UCSD-AML1 (cell line): ENCODE measurements around the gene GJC2.

ENCODE experiments used
- DNase-seq: peaks from one replicate; lab custom pipeline; 2025; ENCODE audit not compliant: unreplicated experiment; lab: John Stamatoyannopoulos, UW

Gene GJC2

GRCh38 chr1:228144193-228144992, 5.3 kb upstream of the GJC2 start:
- DNase-seq, result no peak

- DNase-seq, result no peak
Observed at GRCh38 chr1:228144993-228145343, 4.8 kb upstream of the GJC2 start.

GRCh38 chr1:228145463-228146416, 4.0 kb upstream of the GJC2 start:
- DNase-seq, result no peak

DNA sequence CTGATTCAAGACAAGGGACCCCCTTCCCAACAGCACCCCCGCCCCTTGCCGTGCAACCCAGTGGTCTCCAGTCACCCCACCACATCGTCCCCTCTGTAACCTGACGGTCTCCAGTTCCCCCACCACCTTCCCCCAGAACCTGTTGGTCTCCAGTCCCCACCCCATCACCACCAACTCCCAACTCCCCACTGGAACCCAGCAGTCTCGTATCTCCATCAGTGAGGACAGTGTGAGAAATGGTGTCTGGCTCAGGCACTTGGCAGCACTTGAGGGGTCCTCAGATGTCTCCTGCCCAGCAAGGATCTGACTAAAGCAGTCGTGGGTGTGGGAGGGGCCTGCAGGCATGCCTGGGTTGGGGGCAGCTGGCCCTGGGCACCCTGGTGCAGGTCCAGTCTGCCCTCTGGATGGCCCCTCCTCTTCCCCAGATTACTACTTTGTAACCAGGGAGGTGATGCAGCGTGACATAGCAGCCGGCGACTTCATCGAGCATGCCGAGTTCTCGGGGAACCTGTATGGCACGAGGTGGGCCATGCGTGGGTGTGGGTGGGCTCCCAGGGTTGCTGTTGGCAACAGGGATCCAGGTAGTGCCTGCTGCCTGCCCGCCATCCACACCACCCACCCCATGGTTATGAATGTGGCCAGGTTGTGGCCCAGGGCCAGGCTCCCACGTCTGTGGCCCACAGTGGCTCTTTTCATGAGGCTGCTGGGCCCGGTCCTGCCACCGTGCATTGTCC, 3.1 kb upstream of the GJC2 start:
- DNase-seq, result no peak

GRCh38 chr1:228147151-228147693, 2.5 kb upstream of the GJC2 start:
- DNase-seq, result no peak

GRCh38 chr1:228147768-228148167, 2.0 kb upstream of the GJC2 start:
- DNase-seq, result no peak

DNA sequence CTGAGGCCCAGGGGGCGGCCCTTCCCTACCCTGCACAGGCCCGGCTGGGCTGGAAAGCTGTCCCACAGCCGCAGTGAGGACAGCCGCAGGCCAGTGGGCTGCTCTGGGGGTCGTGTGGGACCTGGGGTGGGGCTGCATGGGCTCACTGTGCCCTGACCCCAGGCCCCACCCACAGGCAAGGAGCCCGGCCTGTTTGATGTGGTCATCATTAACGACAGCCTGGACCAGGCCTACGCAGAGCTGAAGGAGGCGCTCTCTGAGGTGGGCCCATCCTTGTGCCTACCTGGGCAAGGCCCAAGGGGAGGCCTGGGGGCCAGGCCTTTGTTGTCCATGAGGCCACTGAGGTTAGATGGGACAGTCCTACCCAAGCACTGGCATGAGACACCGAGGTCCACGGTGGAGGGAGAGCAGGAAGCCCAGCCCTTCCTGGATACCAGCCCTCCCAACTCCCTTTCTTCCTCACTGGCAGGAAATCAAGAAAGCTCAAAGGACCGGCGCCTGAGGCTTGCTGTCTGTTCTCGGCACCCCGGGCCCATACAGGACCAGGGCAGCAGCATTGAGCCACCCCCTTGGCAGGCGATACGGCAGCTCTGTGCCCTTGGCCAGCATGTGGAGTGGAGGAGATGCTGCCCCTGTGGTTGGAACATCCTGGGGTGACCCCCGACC, 1.4 kb upstream of the GJC2 start:
- no peak for DNase-seq

DNA sequence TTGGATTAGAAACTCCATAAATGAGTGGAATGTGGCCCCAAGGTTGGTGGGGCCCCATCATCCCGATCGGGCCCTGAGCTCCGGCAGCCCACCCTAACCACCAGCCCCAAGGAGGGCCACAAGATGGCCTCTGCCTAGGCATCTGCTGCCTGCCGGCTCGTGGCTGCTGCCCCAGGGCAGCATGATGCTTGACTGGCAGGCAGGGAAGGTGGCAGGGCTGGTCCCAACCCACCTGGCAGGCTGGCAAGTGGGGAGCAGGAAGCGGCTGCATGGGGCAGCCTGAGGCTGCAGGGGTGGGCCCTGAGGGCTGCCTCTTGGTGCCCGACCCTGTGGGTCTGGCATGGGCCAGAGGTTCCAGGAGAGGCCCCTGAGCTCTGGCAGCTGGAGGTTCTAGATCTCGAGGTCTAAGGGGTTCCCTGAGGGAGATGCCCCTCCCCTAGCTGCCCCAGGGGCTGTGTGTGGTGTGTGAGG, 760 bp upstream of the GJC2 start:
- DNase-seq, result no peak

- no peak for DNase-seq
Observed at GRCh38 chr1:228150120-228150460, 360 bp downstream of the GJC2 start.

DNA sequence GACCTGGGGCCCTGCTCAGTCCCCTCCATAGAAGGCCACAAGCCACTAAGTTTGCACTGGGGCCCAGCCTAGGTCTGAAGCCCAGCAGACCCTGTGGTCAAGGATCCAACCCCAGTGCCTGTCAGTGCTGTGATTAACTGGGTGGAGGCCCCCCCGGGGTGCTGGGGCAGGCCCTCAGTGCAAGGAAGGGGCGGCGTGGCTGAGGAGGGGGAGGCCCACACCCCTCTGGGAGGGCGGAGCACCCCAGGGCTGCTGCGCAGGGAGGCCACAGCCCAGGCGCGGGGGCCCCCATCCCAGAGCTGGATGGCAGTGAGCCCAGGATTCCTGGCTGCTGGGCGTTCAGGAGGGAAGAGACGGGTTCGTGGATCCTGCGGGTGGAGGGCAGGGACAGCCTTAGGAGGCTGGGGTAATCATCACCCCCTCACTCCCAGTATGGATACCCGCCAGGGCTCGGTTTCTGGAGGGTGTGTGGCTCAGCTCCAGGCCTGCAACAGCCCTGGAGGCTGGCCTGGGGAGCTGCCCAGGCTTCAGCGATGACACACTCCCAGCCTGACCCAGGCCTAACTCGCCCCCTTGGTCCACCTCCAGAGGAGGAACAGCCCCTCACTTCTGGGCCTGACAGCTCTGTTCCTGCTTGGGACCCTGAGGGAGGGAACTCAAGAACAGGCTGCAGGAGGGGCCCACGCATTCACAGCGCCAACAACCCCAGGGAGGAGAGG, 890 bp downstream of the GJC2 start:
- no peak for DNase-seq

- DNase-seq, result no peak
Observed at GRCh38 chr1:228151180-228151925, 1.6 kb downstream of the GJC2 start.

DNA sequence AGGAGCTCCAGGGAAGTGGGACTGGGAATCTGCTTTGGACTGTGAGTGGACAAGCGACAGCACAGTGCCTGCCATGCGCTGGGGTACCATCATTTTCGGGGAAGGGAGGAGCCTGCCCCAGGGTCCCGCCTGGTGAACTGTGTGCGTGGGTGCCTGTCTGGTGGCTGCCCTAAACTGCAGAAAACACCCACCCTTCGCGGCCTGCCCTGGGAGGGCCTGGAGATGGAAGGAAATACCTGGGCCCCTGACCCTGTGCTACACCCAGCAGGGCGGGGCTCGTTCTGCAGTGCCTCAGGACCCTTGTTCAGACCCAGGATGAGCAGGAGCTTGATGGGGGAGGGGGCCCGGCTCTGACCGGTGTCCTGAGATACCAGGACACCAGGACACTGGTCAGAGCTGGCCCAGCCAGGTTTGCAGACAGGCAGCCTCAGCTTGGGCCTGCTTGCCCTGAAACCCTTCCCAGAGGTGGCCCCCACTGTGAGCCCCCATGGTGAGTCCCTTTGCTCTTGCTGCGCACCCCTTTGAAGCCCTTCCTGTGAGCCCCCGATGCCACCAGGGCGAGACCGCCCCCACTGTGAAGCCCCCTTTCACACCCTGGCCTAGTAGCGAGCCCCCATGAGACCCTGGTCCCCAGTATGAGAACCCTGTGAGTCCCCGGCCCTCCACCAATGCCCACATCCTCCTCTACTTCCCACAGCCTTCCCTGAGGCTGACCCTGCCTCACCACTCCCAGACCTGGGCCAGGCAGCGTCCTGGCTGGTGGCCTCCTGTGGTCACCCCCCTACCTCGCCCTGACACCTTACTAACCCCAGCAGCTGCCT, 2.6 kb downstream of the GJC2 start:
- no peak for DNase-seq

- no peak for DNase-seq
Observed at GRCh38 chr1:228152918-228153258, 3.2 kb downstream of the GJC2 start.

DNA sequence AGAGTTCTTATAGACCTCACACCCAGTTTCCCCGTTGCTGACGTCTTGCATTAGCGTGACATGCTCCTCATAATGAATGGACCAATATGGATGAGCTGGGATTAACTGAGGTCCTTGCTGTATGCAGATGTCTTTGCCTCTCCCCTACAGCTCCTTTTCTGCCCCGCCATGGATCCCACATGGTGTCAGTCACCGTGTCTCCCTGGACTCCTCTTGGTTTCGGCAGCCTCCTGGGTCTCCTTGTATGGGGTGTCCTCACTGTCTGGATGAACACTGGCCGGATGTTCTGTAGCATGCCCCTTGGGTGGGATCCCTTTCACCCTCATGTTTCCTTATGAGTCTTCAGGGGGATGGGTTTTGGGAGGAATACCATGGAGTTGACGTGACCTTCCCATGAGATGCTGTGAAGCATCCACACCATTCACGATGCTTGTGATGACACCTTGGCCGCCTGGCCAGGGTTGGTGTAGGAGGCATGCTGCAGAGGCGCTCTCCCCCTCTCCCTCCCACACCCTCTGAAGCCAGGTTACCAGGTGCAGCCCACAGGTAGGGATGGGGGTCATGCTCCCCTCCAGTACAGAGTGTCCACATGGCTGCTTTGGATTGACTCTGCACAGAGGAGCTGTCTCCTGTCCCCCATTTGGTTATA, 4.4 kb downstream of the GJC2 start:
- no peak for DNase-seq

GRCh38 chr1:228154670-228155571, 5.2 kb downstream of the GJC2 start:
- DNase-seq, result no peak

DNA sequence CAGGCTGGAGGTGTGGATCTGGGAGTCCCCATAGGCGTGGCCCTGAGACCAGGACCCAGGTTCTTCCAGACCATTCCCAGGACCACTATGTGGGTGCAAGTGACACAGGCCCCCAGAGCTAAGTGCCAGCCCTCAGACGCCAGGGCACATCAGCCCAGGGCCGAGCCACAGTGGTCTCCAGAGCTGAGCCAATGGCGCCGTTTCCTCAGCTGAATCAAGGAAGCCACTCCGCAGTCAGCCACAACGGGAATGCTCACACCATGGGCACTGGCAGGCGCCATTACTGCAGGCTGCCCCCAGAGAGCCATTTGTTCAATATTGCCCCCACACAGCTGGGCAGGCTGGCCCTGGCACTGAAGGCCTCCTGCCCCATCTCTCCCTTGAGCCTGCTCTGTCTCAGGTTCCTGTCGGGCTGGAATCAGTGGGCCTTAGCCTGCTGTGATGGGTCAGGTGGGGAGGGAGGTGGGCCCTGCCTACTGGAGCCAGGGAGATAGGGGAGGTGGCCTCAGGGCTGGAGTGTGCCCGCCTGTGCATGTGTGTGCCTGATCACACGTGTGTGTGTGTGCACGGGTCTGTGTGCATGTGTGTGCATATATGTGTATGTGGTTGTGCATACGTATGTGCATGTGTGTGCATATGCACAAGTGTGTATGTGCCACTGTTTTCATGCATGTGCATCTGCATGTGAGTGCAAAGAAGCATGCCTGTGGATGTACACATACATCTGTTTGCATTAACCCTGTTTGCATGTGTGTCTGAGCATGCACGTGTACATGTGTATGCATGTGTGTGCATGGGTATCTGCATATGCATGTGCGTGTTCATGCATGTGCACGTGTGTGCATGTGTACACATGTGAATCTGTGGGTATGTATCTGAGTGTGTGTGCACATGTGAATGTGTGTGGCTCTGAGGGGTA, 6.1 kb downstream of the GJC2 start:
- no peak for DNase-seq
